NCI-H2171 treated with DMSO at 0.1 percent for 48 hours (cell line): ENCODE results near the gene SLC27A6.
"Not testable (repeated sequence)": the region's sequence is repeated elsewhere in the genome, so short reads cannot be mapped to it uniquely, and the experiment has no call there.

ENCODE experiments used
- DNase-seq: peaks from one replicate; lab custom pipeline; 2025; lab: John Stamatoyannopoulos, UW

SLC27A6 gene, protein sequence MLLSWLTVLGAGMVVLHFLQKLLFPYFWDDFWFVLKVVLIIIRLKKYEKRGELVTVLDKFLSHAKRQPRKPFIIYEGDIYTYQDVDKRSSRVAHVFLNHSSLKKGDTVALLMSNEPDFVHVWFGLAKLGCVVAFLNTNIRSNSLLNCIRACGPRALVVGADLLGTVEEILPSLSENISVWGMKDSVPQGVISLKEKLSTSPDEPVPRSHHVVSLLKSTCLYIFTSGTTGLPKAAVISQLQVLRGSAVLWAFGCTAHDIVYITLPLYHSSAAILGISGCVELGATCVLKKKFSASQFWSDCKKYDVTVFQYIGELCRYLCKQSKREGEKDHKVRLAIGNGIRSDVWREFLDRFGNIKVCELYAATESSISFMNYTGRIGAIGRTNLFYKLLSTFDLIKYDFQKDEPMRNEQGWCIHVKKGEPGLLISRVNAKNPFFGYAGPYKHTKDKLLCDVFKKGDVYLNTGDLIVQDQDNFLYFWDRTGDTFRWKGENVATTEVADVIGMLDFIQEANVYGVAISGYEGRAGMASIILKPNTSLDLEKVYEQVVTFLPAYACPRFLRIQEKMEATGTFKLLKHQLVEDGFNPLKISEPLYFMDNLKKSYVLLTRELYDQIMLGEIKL

GRCh38 chr5:128965011-128965637 lies at the start of gene SLC27A6:
Gene SLC27A6 (plus strand): TSS chr5:128965488. CDS start chr5:128966138, 650 bp downstream.
- no peak for DNase-seq

GRCh38 chr5:128919542-128919941 lies 45.7 kb upstream of the SLC27A6 start:
- no peak for DNase-seq

DNA sequence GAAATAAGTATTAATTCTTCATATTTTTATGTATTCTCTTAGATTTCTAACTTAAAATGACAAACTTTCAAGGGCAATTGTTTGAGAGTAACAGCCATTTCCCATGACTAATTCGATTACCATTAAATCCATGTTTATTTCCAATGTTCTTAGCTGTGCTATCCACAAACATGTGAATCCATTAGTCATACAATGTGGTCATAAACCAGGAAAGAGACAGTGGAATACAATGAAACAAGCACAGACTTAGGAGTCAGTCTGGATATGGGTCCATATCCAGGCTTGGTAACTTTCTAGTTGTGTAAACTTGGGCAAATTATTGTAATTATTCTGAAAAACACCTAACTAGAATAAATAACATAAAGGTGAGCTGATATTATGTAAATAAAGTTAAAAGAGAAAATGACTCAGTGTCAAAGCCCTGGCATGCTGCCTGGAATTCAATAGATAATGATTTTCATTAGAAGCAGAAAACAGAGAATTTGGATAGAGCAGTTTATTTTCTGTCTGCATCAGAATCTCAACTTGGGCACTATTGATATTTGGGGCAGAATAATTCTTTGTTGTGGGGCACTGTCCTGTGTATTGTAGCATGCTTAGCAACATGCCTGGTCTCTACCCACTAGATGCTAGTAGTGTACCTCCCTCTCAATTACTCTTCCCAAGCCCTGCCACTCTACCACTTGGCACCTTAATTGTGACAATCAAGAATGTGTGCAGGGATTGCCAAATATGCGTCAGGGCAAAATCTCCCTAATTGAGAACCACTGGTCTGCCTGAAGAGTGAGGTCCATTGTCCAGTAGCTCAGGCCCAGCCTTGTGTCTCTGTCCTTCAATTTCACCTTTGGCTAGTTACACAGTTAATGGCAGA lies 44.7 kb upstream of the SLC27A6 start:
- no peak for DNase-seq

GRCh38 chr5:128924299-128924698 lies 41.0 kb upstream of the SLC27A6 start:
- DNase-seq = no peak

DNA sequence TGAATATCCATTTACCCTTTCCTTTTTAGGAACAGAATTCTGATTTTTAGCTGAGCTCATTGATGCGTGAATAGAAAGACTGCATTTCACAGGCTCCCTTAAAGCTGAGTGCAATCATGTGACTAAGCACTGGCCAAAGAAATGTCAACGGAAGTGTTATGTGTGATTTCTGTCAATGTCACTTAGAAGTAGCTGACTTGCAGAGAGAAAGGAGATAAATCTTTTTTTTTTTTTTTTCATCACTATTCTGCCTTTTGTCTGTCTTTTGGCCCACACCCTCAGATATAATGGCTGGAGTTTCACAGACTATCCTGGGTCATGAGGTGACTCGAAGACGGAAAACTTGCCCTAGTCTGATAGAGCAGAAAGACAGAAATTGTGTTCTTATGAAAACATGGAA lies 39.3 kb upstream of the SLC27A6 start:
- DNase-seq = no peak

DNA sequence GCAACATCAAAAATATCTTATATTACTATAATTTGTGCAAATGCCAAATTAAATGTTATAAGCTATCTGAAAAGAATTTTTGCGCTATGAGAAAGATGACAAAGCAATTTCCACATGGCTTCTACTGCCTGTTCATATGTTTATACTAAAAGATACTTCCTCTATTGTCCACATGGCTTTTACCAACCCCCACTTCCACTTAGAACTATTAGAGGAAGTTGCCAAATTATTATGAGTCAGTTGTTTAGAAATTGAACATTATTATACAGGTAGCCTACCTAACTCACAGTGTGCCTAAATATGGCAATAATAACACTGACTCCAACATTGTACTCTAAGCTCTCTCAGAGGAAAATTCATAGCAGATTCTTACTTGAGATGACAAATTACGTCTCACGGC lies 37.6 kb upstream of the SLC27A6 start:
- no peak for DNase-seq

DNA sequence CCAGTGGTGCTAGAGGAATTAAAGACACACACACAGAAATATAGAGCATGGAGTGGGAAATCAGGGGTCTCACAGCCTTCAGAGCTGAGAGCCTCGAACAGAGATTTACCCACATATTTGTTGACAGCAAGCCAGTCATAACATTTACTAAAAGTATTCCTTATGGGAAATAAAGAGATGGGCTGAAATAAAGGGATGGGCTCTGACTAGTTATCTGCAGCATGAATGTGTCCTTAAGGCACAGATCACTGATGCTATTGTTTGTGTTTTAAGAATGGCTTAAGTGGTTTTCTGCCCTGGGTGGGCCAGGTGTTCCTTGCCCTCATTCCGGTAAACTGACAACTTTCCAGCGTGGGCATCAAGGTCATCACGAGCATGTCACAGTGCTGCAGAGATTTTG lies 33.1 kb upstream of the SLC27A6 start:
- not testable (repeated sequence) for DNase-seq

DNA sequence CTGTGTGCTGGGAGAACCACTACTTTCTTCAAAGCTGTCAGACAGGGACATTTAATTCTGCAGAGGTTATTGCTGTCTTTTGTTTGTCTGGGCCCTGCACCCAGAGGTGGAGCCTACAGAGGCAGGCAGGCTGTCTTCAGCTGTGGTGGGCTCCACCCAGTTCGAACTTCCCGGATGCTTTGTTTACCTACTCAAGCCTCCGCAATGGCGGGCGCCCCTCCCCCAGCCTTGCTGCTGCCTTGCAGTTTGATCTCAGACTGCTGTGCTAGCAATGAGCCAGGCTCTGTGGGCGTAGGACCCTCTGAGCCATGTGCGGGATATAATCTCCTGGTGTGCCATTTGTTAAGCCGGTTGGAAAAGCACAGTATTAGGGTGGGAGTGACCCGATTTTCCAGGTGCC lies 22.2 kb upstream of the SLC27A6 start:
- DNase-seq = not testable (repeated sequence)

- no peak for DNase-seq
Observed at GRCh38 chr5:128949847-128950546, 15.3 kb upstream of the SLC27A6 start.

GRCh38 chr5:128951301-128951700 lies 14.0 kb upstream of the SLC27A6 start:
- not testable (repeated sequence) for DNase-seq

DNA sequence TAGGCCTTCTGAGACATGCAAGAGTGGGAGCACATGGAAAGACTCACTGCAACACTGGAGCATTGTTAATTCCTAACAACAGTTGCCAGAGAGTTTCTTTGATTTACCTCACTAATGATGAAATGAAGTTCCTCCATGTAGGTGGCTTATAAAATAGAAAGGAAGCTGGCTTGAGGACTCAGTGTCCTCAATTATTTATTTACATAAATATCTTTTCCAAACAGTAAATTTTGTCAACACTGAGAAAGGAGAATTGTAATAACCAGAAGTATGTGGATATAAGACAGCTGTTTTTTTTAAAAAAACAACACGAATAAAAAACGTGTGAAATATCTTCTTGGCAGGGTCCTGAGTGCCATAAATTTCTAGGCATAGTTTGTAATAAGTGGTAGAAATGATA lies 9.1 kb upstream of the SLC27A6 start:
- no peak for DNase-seq

- no peak for DNase-seq
Observed at GRCh38 chr5:128962211-128962610, 3.1 kb upstream of the SLC27A6 start.

DNA sequence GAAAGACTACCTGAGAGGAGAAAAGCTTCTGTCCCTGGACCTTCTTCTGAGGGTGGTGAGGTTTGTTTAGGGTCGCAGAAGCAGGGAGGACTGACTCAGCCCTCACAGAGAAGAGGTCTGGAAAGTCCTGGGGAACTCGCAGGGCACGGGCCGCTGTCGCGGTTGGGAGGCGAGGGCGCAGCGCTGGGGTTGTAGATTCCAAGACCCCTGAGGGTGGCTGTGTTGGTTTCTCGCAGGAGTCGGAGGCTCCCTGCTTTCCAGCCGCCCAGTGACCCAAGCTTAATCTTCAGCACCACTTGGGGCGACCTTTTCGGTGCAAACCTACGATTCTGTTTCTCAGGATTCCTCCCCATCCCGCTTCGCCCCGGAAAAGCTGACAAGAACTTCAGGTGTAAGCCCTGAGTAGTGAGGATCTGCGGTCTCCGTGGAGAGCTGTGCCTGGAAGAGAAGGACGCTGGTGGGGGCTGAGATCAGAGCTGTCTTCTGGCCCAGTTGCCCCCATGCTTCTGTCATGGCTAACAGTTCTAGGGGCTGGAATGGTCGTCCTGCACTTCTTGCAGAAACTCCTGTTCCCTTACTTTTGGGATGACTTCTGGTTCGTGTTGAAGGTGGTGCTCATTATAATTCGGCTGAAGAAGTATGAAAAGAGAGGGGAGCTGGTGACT lies 482 bp downstream of the SLC27A6 start:
- DNase-seq = no peak

GRCh38 chr5:128966375-128966774 lies 1.1 kb downstream of the SLC27A6 start:
- no peak for DNase-seq

- no peak for DNase-seq
Observed at GRCh38 chr5:128966846-128967245, 1.6 kb downstream of the SLC27A6 start.

GRCh38 chr5:128973244-128973643 lies 8.0 kb downstream of the SLC27A6 start:
- DNase-seq = no peak

- DNase-seq = no peak
Observed at GRCh38 chr5:128974567-128974966, 9.3 kb downstream of the SLC27A6 start.

- DNase-seq = no peak
Observed at GRCh38 chr5:128979761-128980160, 14.5 kb downstream of the SLC27A6 start.

DNA sequence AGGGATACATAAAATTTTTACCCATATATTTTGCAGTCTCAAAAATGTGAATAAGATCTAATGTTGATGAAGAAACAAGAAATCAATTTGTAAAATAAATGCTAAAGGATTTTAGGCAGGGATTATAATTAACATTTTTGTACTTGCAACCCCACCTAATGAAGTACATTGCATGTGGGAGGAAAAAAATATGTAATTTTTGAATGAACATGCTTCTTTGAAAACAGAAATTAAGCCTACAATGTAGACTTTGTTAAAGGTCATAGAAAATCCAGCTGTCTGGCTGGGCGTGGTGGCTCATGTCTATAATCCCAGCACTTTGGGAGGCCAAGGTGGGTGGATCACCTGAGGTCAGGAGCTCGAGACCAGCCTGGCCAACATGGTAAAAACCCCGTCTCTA lies 15.6 kb downstream of the SLC27A6 start:
- no peak for DNase-seq

DNA sequence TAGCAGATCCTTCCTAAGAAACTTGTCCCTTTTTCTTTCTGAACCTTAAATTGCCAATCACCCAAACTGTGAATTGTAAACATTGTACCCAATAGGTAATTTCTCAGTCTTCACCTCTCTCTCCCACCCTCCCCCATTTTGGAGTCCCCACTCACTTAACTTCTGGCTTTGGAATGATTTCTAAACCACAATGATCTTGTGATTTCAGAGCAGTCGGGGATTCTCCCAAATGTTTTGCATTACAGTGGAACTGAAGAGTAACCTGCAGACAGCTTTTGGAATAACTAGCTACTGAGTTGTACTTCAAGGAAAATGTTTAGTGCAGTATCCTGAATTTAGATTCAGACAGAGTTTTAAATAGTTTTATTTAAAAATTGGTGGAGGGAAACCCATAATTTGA lies 19.2 kb downstream of the SLC27A6 start:
- no peak for DNase-seq

- DNase-seq = no peak
Observed at GRCh38 chr5:128988476-128988875, 23.2 kb downstream of the SLC27A6 start.
